ENCODE results near the gene KLHL35.

- TF ChIP-seq EZH2 (IDR thresholded peaks at IDR 0.05; ENCODE audit: insufficient read depth, poor library complexity, severe bottlenecking) (no peak), EZH2phosphoT487 (IDR thresholded peaks at IDR 0.05; ENCODE audit: insufficient read depth, low read depth) (no peak)
These were observed 32.9 kb upstream of the KLHL35 start for GRCh38 chr11:75465701-75466531.

Measured in GM23248 (cell line).